Sigmoid colon (tissue), 4 donors: ENCODE data around the gene CYB561A3.

Experiments used
- EP300 ChIP-seq, 4 donors: sonication (generic); formaldehyde crosslinking; IDR thresholded peaks; one replicate each; pipeline ENCODE4 v1.6.1; 2017; ENCODE audit warnings: antibody characterized with exemption in 4 of 4
- POLR2A ChIP-seq, 2 donors: fragments of 450-650 bp; IDR thresholded peaks; one replicate each; pipeline ENCODE4 v1.6.1; 2016; ENCODE audit warnings: antibody characterized with exemption in 2 of 2, mild to moderate bottlenecking in 2 of 2, moderate library complexity in 2 of 2
- TF ChIP-seq, protein P1 (sequence below), 4 experiments: fragments of 450-650 bp in 3 of 4; fragments of 200-600 bp in 1 of 4; IDR thresholded peaks; one replicate each; pipeline ENCODE4 v1.5.1; 2016 to 2019; ENCODE audit warnings: antibody characterized with exemption in 4 of 4, mild to moderate bottlenecking in 3 of 4, moderate library complexity in 2 of 4

DNA sequence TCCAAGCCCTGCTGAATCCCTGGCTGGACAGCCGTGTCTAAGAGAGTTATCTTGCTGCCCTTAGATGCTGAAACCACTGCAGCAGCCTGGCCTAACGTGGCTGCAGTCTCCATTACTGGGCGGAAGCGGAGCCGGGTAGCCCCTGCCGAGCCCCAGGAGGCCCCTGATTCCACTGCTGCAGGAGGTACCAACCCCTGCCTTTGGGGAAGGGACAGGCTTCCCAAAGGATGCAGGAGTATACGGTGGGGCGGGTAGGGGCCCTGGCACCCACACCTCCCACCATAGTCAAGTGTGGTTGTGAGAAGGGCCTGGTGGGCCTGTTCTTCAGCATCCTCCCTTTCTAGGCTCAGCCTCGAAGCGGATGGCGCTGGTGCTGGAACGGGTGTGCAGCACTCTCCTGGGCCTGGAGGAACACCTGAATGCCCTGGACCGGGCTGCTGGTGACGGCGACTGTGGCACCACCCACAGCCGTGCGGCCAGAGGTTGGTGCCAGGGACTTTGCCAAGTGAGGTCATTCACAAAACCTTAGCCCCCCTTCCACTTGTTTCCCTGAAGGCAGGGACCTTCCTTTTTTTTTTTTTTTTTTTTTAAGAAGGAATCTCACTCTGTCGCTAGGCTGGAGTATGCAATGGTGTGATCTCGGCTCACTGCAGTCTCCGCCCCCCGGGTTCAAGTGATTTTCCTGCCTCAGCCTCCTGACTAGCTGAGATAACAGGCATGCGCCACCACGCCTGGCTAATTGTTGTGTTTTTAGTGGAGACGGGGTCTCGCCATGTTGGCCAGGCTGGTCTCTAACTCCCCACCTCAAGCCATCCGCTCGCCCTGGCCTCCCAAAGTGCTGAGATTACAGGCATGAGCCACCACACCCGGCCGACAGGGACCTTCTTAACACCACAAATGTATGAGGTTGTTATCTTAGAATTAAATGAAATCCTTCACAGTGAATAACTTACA, 17.6 kb downstream of the CYB561A3 start:
- TF ChIP-seq, protein P1, sequence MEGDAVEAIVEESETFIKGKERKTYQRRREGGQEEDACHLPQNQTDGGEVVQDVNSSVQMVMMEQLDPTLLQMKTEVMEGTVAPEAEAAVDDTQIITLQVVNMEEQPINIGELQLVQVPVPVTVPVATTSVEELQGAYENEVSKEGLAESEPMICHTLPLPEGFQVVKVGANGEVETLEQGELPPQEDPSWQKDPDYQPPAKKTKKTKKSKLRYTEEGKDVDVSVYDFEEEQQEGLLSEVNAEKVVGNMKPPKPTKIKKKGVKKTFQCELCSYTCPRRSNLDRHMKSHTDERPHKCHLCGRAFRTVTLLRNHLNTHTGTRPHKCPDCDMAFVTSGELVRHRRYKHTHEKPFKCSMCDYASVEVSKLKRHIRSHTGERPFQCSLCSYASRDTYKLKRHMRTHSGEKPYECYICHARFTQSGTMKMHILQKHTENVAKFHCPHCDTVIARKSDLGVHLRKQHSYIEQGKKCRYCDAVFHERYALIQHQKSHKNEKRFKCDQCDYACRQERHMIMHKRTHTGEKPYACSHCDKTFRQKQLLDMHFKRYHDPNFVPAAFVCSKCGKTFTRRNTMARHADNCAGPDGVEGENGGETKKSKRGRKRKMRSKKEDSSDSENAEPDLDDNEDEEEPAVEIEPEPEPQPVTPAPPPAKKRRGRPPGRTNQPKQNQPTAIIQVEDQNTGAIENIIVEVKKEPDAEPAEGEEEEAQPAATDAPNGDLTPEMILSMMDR (IDR thresholded peaks at IDR 0.05): no peak
- TF ChIP-seq POLR2A (IDR thresholded peaks at IDR 0.05): no peak
- TF ChIP-seq EP300 (IDR thresholded peaks at IDR 0.05): no peak
